RWPE2 (cell line): Measurements from ENCODE around the gene OSBPL6.

ENCODE experiments used
- ATAC-seq: fragments of 200-7000 bp; cut with Tn5 transposase; 3 replicates; pipeline ENCODE4 v1.9.1; 2021; ENCODE audit warnings: low read depth
- DNase-seq: peaks from one replicate; pipeline ENCODE4 v3.0.0-alpha.2; 2020; ENCODE audit warnings: low spot score
- H3K27ac ChIP-seq: fragments of 450-650 bp; 2 replicates; pipeline ENCODE4 v1.5.1; 2017; ENCODE audit warnings: mild to moderate bottlenecking; ENCODE audit not compliant: poor library complexity, severe bottlenecking
- H3K27me3 ChIP-seq: fragments of 250-450 bp; sonication (Bioruptor Pico); 2 replicates; pipeline ENCODE4 v1.5.1; 2021; ENCODE audit warnings: mild to moderate bottlenecking, moderate library complexity; ENCODE audit not compliant: insufficient read depth, poor library complexity, severe bottlenecking
- H3K36me3 ChIP-seq: fragments of 250-450 bp; sonication (Bioruptor Pico); 2 replicates; pipeline ENCODE4 v1.5.1; 2020; ENCODE audit warnings: low read depth, mild to moderate bottlenecking, moderate library complexity
- H3K4me1 ChIP-seq: fragments of 250-450 bp; sonication (Bioruptor Pico); 2 replicates; pipeline ENCODE4 v1.5.1; 2021; ENCODE audit warnings: mild to moderate bottlenecking, moderate library complexity; ENCODE audit not compliant: insufficient read depth, poor library complexity, severe bottlenecking
- H3K4me3 ChIP-seq: fragments of 250-450 bp; sonication (Bioruptor Pico); 2 replicates; pipeline ENCODE4 v1.5.1; 2021; ENCODE audit warnings: mild to moderate bottlenecking, moderate library complexity; ENCODE audit not compliant: severe bottlenecking
- H3K9me3 ChIP-seq: fragments of 250-450 bp; sonication (Bioruptor Pico); 2 replicates; pipeline ENCODE4 v1.5.1; 2021; ENCODE audit warnings: mild to moderate bottlenecking, moderate library complexity; ENCODE audit not compliant: severe bottlenecking
- TF ChIP-seq, protein P1 (sequence below): fragments of 450-650 bp; IDR thresholded peaks from one replicate; pipeline ENCODE4 v1.5.1; 2017; ENCODE audit warnings: mild to moderate bottlenecking, moderate library complexity; ENCODE audit not compliant: poor library complexity, severe bottlenecking

OSBPL6 gene

GRCh38 chr2:178425255-178425827 lies 231.0 kb downstream of the OSBPL6 start:
- DNase-seq (no peak), ATAC-seq (no peak)
- Histone ChIP-seq H3K27ac (no peak overlapping the region), H3K9me3 (no peaks in the 10 kb centered on the region), H3K4me3 (no peak overlapping the region), H3K27me3 (no peaks in the 10 kb centered on the region), H3K36me3 (peaks cover 23% of the 10 kb centered on the region), H3K4me1 (no peaks in the 10 kb centered on the region)
- TF ChIP-seq, protein P1, sequence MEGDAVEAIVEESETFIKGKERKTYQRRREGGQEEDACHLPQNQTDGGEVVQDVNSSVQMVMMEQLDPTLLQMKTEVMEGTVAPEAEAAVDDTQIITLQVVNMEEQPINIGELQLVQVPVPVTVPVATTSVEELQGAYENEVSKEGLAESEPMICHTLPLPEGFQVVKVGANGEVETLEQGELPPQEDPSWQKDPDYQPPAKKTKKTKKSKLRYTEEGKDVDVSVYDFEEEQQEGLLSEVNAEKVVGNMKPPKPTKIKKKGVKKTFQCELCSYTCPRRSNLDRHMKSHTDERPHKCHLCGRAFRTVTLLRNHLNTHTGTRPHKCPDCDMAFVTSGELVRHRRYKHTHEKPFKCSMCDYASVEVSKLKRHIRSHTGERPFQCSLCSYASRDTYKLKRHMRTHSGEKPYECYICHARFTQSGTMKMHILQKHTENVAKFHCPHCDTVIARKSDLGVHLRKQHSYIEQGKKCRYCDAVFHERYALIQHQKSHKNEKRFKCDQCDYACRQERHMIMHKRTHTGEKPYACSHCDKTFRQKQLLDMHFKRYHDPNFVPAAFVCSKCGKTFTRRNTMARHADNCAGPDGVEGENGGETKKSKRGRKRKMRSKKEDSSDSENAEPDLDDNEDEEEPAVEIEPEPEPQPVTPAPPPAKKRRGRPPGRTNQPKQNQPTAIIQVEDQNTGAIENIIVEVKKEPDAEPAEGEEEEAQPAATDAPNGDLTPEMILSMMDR = no peak

DNA sequence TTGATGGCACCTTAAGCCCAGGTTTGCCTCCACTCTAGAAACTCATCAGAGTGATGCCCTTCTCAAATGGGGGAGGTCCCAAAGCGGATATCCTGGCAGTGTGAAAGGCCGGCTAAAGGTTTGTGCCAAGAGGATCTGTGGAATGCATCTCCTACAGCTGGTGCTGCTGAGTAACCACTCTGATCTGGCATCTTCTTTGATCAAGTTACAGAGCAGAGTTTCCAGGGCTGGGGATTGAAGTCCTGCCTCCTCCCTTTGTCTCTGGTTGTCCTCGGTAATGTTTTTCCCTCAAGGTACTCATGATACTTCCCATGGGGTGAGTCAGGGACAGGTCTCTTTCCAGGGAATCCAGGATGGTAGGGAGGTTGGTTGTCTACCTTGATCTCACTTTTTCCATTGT lies 232.1 kb downstream of the OSBPL6 start:
- Histone ChIP-seq H3K4me1 (no peaks in the 10 kb centered on the region), H3K36me3 (peaks cover 27% of the 10 kb centered on the region), H3K27me3 (no peaks in the 10 kb centered on the region), H3K27ac (no peak overlapping the region), H3K9me3 (no peaks in the 10 kb centered on the region), H3K4me3 (no peak overlapping the region)
- TF ChIP-seq, protein P1 = no peak
- DNase-seq (no peak), ATAC-seq (no peak; the same call in 2 of the 3 replicates)

DNA sequence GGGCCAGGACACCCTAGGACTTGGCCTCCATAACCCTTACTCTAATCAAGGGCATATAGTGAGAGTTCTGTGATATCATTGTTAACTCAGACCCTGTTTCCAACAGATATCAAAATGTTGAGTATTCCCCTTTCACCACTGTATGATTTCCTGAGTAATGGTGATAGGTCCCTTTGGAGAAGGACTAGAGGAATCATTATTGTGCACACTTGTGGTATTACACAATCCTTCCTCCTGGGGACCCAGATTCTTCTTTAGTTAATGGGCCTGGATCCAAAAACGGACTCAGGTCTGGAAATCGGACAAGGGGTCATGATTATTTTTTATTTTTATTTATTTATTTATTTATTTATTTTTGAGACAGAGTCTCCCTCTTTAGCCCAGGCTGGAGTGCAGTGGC lies 233.1 kb downstream of the OSBPL6 start:
- no peak overlapping the region for H3K27ac ChIP-seq
- H3K4me1 ChIP-seq = no peaks in the 10 kb centered on the region
- no peaks in the 10 kb centered on the region for H3K27me3 ChIP-seq
- no peaks in the 10 kb centered on the region for H3K9me3 ChIP-seq
- H3K36me3 ChIP-seq = peaks cover 33% of the 10 kb centered on the region
- DNase-seq = no peak
- TF ChIP-seq, protein P1 = no peak
- no peak overlapping the region for H3K4me3 ChIP-seq
- ATAC-seq = no peak

GRCh38 chr2:178428396-178428806 lies 234.1 kb downstream of the OSBPL6 start:
- Histone ChIP-seq H3K9me3 (no peaks in the 10 kb centered on the region), H3K27ac (no peak overlapping the region), H3K4me3 (no peak overlapping the region), H3K4me1 (no peaks in the 10 kb centered on the region), H3K27me3 (no peaks in the 10 kb centered on the region), H3K36me3 (peaks cover 42% of the 10 kb centered on the region)
- no peak for ATAC-seq
- no peak for DNase-seq
- TF ChIP-seq, protein P1 = no peak

DNA sequence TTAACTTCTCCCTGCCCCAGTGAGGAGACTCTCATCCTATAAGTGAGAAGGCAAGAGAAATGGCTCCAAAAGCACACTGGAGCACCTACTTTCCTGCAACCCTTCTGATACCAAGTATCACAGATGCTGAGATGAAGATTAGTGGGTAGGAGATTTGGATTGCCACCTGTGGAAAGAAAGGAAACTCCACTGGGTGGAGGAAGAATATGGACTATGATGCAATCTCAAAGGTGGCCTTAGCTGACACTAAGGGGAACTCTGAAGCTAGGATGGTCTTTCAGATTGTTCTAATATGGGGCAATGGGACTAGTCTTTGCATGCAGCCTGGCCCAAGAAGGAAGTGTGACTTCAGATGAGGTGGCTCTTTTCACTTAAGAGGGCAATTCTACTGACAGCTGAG lies 235.0 kb downstream of the OSBPL6 start:
- H3K27ac ChIP-seq = no peak overlapping the region
- TF ChIP-seq, protein P1 = no peak
- H3K27me3 ChIP-seq = no peaks in the 10 kb centered on the region
- H3K36me3 ChIP-seq = peaks cover 51% of the 10 kb centered on the region
- no peak overlapping the region for H3K4me3 ChIP-seq
- no peaks in the 10 kb centered on the region for H3K9me3 ChIP-seq
- no peaks in the 10 kb centered on the region for H3K4me1 ChIP-seq
- ATAC-seq (no peak), DNase-seq (no peak)
